GM12801 (cell line): ENCODE measurements around the gene BACH2.

Source experiments
- CTCF ChIP-seq: IDR thresholded peaks from one replicate; pipeline ENCODE4 v1.5.1; 2011; ENCODE audit warnings: control low read depth; ENCODE audit not compliant: insufficient read length; ENCODE audit errors: extremely low read depth

BACH2 gene

GRCh38 chr6:90118581-90118980 lies 178.1 kb downstream of the BACH2 start:
- no peak for TF ChIP-seq CTCF

- no peak for TF ChIP-seq CTCF
These were observed 178.6 kb downstream of the BACH2 start for GRCh38 chr6:90118069-90118468.

GRCh38 chr6:90113389-90113788 lies 183.3 kb downstream of the BACH2 start:
- no peak for TF ChIP-seq CTCF

GRCh38 chr6:90111387-90111786 lies 185.3 kb downstream of the BACH2 start:
- TF ChIP-seq CTCF = no peak

- TF ChIP-seq CTCF = no peak
These were observed 185.7 kb downstream of the BACH2 start for GRCh38 chr6:90110971-90111370.

- TF ChIP-seq CTCF = no peak
These were observed 187.5 kb downstream of the BACH2 start for GRCh38 chr6:90109141-90109540.

- TF ChIP-seq CTCF = no peak
These were observed 188.8 kb downstream of the BACH2 start for GRCh38 chr6:90107771-90108282.

GRCh38 chr6:90107371-90107770 lies 189.3 kb downstream of the BACH2 start:
- TF ChIP-seq CTCF = no peak
